GM12801 (cell line): ENCODE data around the gene HCN2.

Experiments used
- CTCF ChIP-seq: IDR thresholded peaks from one replicate; pipeline ENCODE4 v1.5.1; 2011; ENCODE audit warnings: control low read depth; ENCODE audit not compliant: insufficient read length; ENCODE audit errors: extremely low read depth

The HCN2 gene

GRCh38 chr19:633786-634639 lies 44.3 kb downstream of the HCN2 start:
- TF ChIP-seq CTCF = no peak

GRCh38 chr19:634975-635652 lies 45.4 kb downstream of the HCN2 start:
- TF ChIP-seq CTCF = no peak

GRCh38 chr19:638906-639252 lies 49.2 kb downstream of the HCN2 start:
- TF ChIP-seq CTCF = no peak

- TF ChIP-seq CTCF = no peak
Measured at GRCh38 chr19:639253-640160, 49.8 kb downstream of the HCN2 start, which contains the start of gene FGF22. Gene FGF22 (plus strand): TSS chr19:639879. CDS start chr19:639926, 47 bp downstream.

- no peak for TF ChIP-seq CTCF
Measured at GRCh38 chr19:640161-640558, 50.5 kb downstream of the HCN2 start.

- TF ChIP-seq CTCF = no peak
Measured at GRCh38 chr19:640606-641189, 51.0 kb downstream of the HCN2 start.
